ENCODE results near the gene HOXB2. TPM values are rescaled to one million over a fixed set of nuclear protein-coding genes. Genes with fewer than 3 reads are reported as not detected.

Gene HOXB2
- total RNA-seq, 1 donor from 2014 or later, result 46.6 TPM

DNA sequence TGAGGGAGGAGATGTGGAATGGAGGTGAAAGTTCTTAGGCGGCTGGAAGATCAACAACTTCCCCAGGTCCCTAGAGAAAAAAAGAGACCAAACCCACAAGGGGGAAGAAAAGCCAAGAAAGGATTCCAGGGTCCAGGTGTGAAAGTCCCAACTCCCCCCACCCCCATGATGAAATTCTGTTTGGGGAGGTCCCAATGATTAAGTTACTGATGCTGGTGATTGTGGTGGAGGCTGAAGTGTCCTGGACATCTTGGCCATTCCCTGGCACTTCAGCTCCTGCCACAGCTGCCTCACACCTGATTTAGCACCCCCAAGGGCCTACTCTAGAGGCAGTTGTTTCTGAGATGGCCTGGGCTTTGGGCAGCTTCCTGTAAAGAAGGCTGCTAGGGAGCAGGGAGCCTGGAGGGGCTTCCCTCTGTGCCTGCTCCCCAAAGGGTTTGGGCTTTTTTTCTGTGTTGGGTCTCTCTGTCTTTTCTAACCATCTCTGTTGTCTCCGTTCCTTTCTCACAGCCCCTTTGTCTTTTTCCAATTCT is 20.2 kb upstream of the HOXB2 start:
- H3K9me3 Mint-ChIP-seq, result no peaks in the 10 kb centered on the region
- DNase-seq (ENCODE audit: low spot score in 2 of 2, unreplicated experiment in 2 of 2), result no peak
- peaks cover 49% of the 10 kb centered on the region for H3K4me1 Mint-ChIP-seq
- H3K27me3 Mint-ChIP-seq (ENCODE audit: low read depth), result no peaks in the 10 kb centered on the region
- H3K27ac Mint-ChIP-seq, result no peak overlapping the region
- peaks cover 4% of the 10 kb centered on the region for H3K36me3 Mint-ChIP-seq
- TF ChIP-seq, protein P1, sequence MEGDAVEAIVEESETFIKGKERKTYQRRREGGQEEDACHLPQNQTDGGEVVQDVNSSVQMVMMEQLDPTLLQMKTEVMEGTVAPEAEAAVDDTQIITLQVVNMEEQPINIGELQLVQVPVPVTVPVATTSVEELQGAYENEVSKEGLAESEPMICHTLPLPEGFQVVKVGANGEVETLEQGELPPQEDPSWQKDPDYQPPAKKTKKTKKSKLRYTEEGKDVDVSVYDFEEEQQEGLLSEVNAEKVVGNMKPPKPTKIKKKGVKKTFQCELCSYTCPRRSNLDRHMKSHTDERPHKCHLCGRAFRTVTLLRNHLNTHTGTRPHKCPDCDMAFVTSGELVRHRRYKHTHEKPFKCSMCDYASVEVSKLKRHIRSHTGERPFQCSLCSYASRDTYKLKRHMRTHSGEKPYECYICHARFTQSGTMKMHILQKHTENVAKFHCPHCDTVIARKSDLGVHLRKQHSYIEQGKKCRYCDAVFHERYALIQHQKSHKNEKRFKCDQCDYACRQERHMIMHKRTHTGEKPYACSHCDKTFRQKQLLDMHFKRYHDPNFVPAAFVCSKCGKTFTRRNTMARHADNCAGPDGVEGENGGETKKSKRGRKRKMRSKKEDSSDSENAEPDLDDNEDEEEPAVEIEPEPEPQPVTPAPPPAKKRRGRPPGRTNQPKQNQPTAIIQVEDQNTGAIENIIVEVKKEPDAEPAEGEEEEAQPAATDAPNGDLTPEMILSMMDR (IDR thresholded peaks at IDR 0.05; ENCODE audit: unreplicated experiment), result no peak
- no peak overlapping the region for H3K4me3 Mint-ChIP-seq

DNA sequence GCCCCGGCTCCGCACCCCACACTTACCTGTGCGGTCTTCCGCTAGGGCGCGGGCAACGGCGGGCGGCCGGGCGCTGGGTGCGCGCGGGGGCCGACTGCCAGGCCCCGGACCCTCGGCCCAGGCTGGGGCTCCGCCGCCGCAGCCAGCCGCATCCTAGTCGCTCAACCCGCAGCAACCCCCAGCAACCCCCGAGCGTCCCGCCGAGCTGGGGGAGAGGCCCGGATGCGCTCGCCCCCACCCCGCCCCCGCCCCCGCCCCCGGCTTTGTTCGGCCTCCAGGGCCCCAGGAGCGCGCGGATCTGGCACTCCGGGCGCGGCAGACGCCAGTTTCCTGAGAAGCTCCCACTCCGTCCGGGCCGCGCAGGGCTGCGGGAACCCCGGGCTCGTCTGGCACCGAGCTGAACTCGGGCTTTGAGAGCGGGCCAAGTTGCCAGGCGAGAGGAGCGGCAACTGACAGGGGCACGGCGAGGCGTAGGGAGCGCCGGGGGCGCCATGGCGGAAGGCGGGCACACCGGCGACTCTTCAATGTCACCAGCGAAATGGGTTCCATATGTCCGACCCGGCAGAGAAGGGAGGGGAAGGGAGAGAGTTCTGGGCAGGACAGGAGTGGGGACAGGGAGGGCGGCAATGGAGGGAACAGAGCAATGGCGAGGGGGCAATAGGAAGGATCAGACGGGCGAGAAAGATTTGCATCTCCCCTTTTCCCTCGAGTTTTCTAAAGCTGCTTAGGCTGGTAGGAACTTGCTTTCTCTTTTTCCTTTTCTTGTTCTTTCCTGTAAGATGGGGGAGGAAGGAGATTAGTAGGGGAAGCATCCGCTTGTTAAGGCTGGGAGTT is 19.5 kb upstream of the HOXB2 start:
- Mint-ChIP-seq H3K27me3 (ENCODE audit: low read depth) (no peaks in the 10 kb centered on the region), H3K4me3 (no peak overlapping the region), H3K4me1 (peaks cover 49% of the 10 kb centered on the region), H3K9me3 (no peaks in the 10 kb centered on the region), H3K27ac (no peak overlapping the region), H3K36me3 (peaks cover 4% of the 10 kb centered on the region)
- TF ChIP-seq, protein P1 (IDR thresholded peaks at IDR 0.05; ENCODE audit: unreplicated experiment), result no peak
- no peak for DNase-seq (ENCODE audit: low spot score in 2 of 2, unreplicated experiment in 2 of 2)

DNA sequence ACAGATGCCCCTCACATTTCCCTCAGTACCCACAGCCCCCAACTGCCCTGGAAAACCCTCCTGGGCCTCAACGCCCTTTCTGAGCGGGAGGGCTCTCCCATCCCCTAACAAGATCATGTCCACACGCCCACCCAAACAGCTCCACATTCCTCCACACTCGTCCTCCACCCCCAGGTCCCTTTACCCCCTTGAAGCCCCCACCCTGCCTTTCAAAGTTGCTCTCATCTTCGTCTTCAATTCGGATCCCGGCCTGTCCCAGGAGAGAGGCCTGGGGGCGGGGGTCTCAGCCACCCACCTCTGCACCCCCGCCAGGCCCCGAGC is 18.9 kb upstream of the HOXB2 start:
- DNase-seq (ENCODE audit: low spot score in 2 of 2, unreplicated experiment in 2 of 2), result no peak
- peaks cover 4% of the 10 kb centered on the region for H3K36me3 Mint-ChIP-seq
- TF ChIP-seq, protein P1 (IDR thresholded peaks at IDR 0.05; ENCODE audit: unreplicated experiment), result no peak
- H3K4me3 Mint-ChIP-seq, result peak overlapping the region; percentile 66
- peak overlapping the region; percentile 98 for H3K27ac Mint-ChIP-seq
- H3K4me1 Mint-ChIP-seq, result peaks cover 49% of the 10 kb centered on the region
- H3K9me3 Mint-ChIP-seq, result no peaks in the 10 kb centered on the region
- no peaks in the 10 kb centered on the region for H3K27me3 Mint-ChIP-seq (ENCODE audit: low read depth)

DNA sequence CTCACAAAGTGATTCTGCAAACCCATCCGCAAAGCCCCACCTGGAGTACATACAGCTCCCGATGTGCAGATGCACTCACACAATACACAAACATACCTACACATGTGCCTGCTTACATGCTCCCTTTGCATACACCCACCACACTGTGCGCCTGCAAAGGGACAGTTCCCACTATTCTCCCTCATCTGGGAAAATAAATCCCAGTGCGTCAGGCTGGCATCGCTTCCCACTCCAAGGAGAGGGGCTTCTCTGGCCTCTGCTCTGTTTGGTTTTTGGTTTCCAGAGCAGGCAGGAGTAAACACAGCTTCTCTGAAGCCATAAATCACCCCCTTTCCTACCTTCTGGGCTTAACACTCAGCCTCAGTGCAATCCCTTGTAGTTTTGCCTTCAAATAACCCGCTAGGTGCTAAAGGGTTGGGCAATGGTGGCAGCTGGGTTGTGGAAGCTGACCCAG is 18.5 kb upstream of the HOXB2 start:
- no peak for DNase-seq (ENCODE audit: low spot score in 2 of 2, unreplicated experiment in 2 of 2)
- no peaks in the 10 kb centered on the region for H3K27me3 Mint-ChIP-seq (ENCODE audit: low read depth)

DNA sequence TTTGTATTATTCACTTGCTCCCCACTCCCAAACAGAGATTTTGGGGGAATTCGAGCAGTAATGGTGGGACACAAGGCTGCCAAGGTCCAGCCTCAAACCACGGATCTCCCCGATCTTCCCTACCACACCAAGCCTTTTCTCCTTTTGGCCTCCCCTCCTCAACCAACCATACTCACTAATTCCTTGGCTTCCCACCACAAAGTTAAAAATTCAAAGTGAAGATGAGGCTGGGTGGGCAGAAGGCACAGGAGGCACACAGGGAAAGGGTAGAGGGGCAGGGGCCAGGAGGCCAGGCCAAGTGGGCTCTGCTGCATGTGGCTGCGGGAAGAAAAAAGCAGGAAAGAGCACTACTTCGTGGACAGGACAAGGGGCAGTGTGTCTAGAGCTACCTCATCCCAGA is 18.0 kb upstream of the HOXB2 start:
- DNase-seq (ENCODE audit: low spot score in 2 of 2, unreplicated experiment in 2 of 2), result no peak
- Mint-ChIP-seq H3K27me3 (ENCODE audit: low read depth) (no peaks in the 10 kb centered on the region), H3K4me3 (peak overlapping the region; percentile 66), H3K9me3 (no peaks in the 10 kb centered on the region), H3K36me3 (peaks cover 4% of the 10 kb centered on the region), H3K27ac (peak overlapping the region; percentile 98), H3K4me1 (peaks cover 58% of the 10 kb centered on the region)
- TF ChIP-seq, protein P1 (IDR thresholded peaks at IDR 0.05; ENCODE audit: unreplicated experiment), result no peak

More for the DNA sequence above, 18.5 kb upstream of the HOXB2 start:
- Mint-ChIP-seq H3K27ac (peak overlapping the region; percentile 98), H3K4me3 (peak overlapping the region; percentile 66), H3K9me3 (no peaks in the 10 kb centered on the region), H3K4me1 (peaks cover 53% of the 10 kb centered on the region), H3K36me3 (peaks cover 4% of the 10 kb centered on the region)
- TF ChIP-seq, protein P1 (IDR thresholded peaks at IDR 0.05; ENCODE audit: unreplicated experiment), result no peak

Measured in mesothelial cell of epicardium (in vitro differentiated cells).